Measurements from ENCODE around the gene OSBPL8.
A peak's percentile ranks its signal among the peaks of the same experiment; 100 is the strongest.

DNA sequence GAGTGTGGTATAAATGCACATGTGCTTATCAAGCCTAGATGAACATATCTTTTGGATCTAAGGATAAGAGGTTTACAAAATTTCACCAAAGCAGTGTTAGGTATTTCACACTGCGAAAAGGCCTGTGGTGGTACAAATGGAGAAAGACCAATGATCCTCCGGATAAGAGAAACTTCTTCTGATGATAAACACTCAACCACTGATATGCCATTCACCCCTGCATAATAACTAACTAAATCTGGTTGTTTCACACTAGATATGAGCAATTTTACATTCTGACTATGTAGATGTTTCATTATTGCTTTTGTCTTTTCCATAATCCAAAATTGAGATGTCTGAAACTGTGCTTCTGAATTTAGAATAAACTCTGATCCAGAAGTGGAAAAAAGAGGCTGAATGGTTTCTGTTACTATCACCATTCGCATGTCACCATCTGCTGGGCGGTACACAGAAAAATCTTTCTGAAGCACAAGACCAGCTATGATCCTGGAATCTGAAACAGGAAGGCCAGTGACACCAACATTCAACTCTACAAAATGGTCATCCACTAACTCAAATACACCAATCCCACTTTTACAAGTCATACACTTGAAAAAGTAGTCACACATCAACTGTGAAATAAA is 212.7 kb downstream of the OSBPL8 start:
- TF ChIP-seq, protein P1, sequence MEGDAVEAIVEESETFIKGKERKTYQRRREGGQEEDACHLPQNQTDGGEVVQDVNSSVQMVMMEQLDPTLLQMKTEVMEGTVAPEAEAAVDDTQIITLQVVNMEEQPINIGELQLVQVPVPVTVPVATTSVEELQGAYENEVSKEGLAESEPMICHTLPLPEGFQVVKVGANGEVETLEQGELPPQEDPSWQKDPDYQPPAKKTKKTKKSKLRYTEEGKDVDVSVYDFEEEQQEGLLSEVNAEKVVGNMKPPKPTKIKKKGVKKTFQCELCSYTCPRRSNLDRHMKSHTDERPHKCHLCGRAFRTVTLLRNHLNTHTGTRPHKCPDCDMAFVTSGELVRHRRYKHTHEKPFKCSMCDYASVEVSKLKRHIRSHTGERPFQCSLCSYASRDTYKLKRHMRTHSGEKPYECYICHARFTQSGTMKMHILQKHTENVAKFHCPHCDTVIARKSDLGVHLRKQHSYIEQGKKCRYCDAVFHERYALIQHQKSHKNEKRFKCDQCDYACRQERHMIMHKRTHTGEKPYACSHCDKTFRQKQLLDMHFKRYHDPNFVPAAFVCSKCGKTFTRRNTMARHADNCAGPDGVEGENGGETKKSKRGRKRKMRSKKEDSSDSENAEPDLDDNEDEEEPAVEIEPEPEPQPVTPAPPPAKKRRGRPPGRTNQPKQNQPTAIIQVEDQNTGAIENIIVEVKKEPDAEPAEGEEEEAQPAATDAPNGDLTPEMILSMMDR (IDR thresholded peaks at IDR 0.05), result peak in 1 of 6 experiments; percentile 12
- no peak for TF ChIP-seq POLR2A (IDR thresholded peaks at IDR 0.05)

All from Peyer's patch (tissue), 4 donors.